ENCODE data around the gene CLN5.

Gene CLN5

GRCh38 chr13:77019756-77020155, 27.9 kb downstream of the CLN5 start:
- no peak for DNase-seq (ENCODE audit: low read depth)

DNA sequence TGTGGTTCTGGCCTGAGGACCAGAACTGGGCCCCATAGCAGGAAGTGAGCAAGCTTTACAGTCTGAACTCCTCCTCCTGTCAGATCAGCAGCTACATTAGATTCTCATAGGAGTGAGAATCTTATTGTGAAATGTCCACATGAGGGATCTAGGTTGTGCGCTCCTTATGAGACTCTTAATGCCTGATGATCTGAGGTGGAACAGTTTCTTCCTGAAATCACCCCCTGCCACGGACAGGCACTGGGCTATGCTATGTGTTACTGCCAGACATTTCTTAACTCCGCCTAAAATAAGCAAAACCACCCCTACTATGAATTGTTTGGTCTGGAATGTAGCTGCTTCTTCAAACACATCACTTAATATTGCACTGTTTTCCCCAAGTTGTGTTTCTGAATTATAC, 30.5 kb downstream of the CLN5 start:
- DNase-seq (ENCODE audit: low read depth), result no peak

DNA sequence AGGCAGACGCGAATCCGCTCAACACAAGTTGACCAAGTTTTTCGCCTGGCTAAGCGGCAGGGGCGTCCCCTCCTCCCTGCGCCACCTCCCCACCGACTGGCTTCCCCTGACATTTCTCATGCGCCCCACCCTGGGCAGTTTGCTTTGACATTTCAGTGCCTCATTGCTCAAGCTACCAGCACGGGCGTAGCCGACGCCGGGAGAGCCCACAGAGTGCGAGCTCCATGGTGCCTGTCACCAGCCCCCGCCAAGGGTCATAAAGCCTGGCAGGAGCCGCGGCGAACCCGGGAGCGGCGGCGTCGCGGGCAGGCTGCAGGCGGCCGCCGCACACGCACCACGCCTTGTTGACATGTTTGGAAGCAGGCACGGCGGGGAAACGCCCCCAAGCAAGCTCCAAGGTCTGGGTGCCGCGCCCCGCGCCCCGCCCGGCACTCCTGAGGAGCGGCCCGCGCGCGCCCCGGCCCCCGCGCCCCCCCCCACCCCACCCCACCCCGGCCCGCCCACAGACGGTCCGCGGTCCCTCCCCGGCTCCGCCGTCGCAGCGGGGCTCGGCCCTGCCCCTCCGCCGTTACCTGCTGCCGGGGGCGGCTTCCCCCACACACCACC, 34.5 kb downstream of the CLN5 start:
- DNase-seq (ENCODE audit: low read depth), result peak; percentile 49

DNA sequence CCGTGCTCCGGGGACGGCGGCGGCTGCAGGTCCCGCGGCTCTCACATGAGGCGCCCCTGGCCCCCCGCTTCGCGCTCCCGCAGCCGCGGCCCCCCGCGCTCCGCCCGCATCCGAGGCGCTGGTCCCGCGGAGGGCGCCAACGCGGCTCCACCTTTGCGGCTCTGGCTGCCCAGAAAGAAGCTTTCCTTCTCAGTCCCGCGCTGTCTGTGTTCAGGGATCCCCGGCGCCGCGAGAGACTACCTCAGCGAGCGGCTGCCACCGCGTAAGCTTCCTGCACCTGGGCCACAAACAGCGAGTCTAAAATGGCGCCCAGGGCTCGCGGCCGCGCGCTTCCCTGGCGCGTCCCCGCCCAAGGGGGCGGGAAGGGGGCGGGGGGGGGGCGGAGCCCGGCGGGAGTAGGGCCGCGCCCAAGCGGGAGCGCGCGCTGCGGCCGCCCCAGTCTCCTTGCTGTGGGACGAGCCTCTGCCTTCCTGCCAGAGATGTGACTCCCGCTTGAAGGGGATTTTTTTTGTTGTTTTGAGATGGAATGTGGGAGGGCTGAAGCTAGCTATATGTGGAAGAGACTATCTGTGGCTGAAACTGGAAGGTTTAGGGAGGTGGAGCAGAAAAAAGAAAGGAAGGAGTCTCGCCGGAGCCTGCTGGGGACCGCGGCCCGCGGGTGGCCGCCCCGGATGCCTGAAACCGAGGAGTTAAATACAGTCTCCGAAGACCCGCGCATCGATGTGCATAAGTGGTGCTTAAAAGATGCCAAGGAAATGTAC, 35.2 kb downstream of the CLN5 start, which contains the start of gene FBXL3:
Gene FBXL3, minus strand, starts transcription at position 299 of the 761 bp plus-strand sequence. CDS start 5,299 bp downstream, outside the sequence.
- peak; percentile 61 for DNase-seq (ENCODE audit: low read depth)

DNA sequence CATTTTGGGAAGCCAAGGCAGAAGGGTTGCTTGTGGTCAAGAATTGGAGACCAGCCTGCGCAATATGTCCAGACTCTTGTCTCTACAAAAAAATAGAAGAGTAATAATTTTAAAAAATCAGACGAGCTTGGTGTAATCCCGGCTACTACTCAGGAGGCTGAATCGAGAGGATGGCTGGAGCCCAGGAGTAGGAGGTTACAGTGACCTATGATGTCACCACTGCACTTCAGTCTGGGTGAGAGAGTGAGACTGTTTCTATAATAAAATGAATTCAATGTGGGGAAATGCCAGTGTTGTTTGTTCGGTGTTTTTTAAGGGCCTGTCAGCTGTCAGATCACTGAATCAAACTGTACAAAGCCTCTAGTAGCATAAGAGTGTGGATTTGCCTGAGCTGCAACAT, 36.3 kb downstream of the CLN5 start:
- no peak for DNase-seq (ENCODE audit: low read depth)

DNA sequence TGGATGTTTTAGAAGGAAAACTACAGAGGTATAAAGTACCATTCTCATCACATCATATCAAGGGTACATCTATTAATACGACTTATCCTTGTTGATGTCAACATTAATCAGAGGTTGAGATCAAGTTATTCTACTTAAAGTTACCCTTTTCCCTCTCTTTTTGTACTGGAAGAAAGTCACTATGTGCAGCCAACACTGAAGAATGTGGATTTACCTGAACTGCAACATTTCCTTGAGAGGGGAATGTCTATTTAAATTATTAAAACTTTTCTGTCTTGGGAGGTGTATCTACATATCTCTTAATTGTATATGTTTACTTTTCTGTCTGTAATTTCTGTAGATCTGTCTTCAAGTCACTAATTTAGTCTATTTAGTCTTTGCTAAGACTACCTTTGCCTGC, 37.6 kb downstream of the CLN5 start:
- no peak for DNase-seq (ENCODE audit: low read depth)

- no peak for DNase-seq (ENCODE audit: low read depth)
Measured at GRCh38 chr13:77031656-77032243, 39.9 kb downstream of the CLN5 start.

DNA sequence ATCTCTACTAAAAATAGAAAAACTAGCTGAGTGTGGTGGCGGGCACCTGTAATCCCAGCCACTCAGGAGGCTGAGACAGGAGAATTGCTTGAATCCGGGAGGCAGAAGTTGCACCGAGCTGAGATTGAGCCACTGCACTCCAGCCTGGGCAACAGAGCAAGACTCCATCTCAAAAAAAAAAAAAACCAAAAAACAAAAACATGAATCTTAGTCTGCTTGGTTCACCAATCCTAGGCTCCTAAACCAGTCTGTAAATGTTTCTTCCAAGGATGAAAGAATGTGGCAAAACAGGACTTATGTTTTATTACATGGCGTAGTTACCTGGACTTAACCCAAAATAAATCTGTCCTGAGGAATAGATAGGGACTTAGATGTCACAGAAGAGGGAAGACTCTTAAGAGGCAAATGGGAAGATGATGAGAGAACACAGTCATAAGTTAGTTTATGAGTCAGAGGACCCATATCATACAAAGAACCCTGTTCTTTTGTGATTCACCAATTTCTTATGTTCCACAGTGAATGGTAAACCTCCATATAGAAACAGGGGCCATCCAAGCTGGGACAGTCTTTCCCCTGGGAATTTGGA, 41.9 kb downstream of the CLN5 start:
- DNase-seq (ENCODE audit: low read depth), result no peak

- no peak for DNase-seq (ENCODE audit: low read depth)
Measured at GRCh38 chr13:77034881-77035280, 43.0 kb downstream of the CLN5 start.

DNA sequence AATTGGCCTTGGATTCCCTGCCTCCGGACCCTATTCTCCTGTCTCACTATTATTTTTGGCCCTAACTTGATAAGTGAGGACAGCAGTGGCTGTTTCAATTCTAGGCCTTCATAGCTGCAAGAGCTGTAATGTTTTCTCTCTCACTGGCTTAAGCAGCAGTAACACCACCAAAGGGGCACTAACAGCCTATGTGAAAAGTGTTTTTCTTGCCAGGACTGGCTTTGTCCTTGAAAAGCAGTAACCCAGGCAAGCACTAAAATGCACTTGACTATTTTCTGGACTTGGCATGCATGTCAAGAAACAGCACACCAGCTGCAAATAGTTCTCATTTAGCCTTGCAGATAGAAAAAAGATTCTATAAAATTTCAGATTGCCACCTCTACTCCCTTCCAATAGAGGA, 44.4 kb downstream of the CLN5 start:
- no peak for DNase-seq (ENCODE audit: low read depth)

- DNase-seq (ENCODE audit: low read depth), result no peak
Measured at GRCh38 chr13:77038907-77039480, 47.1 kb downstream of the CLN5 start.

- DNase-seq (ENCODE audit: low read depth), result no peak
Measured at GRCh38 chr13:77040076-77040475, 48.2 kb downstream of the CLN5 start.

- no peak for DNase-seq (ENCODE audit: low read depth)
Measured at GRCh38 chr13:77040835-77041234, 49.0 kb downstream of the CLN5 start.

DNA sequence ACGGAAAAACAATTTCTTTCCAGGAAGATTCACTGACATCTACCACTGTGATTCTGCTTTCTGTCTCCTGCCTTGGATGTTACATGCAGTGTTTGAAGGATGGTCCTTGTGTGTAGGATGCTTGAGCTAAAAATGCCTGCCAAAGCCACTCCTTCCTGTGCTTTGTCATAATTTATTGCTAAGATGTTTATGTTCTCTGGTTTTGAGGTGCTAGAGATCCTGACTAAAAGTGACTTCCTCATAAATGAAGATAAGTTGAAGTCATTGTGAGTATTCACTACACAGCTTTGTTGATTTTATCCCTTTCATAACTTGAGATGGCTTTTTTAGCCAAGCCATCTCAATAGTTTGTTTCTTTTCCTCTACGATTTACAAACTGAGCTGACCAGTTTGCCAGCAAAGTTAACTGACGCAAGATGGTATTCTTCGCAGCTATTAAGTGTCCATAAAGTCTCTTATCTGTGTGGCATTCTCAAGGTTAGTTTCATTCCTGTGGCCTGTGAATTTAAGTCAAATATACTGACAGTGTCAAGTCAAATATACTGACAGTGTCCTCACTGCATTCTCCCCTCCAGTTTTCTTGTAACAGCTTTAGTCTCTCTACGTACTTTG, 50.8 kb downstream of the CLN5 start:
- no peak for DNase-seq (ENCODE audit: low read depth)

DNA sequence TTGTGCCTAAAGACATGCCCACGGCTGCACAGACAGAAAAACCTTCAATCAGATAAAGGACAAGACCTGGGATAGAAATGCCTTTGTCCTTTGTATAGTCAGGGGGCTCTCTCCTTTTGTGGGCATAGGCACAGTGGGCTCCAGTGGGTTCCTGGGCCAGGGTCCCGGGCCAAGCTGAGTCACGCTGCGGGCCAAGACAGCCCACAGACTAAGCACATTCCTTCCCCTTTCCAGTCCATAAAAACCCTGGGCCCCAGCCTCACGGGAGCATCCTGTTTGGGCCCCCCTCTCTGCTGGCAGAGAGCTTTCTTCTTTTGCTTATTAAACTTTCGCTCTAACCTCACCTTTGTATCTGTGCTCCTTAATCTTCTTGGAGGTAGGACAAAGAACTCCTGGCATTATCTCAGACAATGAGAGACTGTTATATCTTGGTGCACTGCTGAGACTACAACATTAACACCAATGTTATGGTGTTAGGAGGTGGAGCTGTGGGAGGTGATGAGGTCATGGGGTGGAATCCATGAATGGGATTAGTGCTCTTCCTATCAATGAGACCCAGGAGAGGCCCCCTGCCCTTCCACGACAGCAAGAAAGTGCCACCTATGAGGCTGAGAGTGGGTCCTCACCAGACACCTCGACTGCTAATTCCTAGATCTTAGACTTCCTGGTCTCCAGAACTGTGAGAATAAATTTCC, 55.9 kb downstream of the CLN5 start:
- no peak for DNase-seq (ENCODE audit: low read depth)

DNA sequence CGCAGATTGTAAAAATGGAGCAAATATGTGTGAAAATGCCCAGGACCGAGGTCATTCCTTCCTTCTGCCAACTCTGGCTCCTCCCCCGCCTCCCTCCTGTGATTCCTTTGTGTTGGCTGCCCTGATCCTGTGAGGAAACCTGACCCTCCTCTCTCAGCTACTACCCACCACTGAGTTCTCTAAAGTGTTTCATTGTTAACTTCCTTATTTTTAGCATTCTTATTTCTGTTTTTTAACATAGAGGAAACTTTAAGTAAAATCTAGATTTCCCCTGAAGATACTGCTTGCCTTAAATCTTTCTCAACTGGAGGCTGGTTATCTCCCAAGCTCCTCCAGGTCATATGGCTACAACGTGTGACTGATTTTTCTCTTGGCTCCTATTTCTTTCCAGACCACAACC, 56.8 kb downstream of the CLN5 start:
- DNase-seq (ENCODE audit: low read depth), result no peak

- no peak for DNase-seq (ENCODE audit: low read depth)
Measured at GRCh38 chr13:77053192-77053591, 61.3 kb downstream of the CLN5 start.

All from stimulated activated CD8-positive, alpha-beta memory T cell treated with anti-CD3 and anti-CD28 coated beads, Interleukin-15, amount 100 ng/mL, for 1 hour (primary cell).